Measurements from ENCODE around the gene CEP20. TPM values are rescaled to one million over a fixed set of nuclear protein-coding genes. Genes with fewer than 3 reads are reported as not detected.

CEP20 gene
- total and polyA plus RNA-seq, 2 of the 8 experiments (the other 6 are each of a cell fraction or from before 2014, with no cell fraction given) = 16.2 to 49.0 TPM

DNA sequence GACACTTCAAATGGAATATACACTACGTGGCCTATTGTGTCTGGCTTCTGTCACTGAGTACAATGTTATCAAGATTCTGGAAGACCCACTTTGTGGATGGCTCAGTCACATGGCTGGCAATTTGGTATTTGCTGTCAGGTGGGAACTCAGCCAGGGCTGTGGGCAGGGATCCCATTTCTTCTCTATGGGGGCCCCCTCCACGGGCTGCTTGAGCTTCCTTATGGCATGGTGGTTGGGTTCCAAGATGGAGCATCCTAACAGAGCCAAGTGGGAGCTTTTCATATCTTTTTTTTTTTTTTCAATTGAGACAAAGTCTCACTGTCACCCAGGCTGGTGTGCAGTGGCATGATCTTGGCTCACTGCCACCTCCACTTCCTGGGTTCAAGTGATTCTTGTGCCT lies 18.0 kb upstream of the CEP20 start:
- Histone ChIP-seq H4K5ac (ENCODE audit: insufficient read length, low read depth, low read length) (no peak overlapping the region), H3K4me3 (ENCODE audit: extremely low read depth in 1 of 4, insufficient read depth in 2 of 4, low read depth in 3 of 4, low read length in 4 of 4) (no peak overlapping the region), H2AK5ac (ENCODE audit: low read depth, low read length) (no peak overlapping the region), H2BK15ac (ENCODE audit: low read length) (no peak overlapping the region), H3K4ac (replicated peaks; ENCODE audit: insufficient read length, low read depth, low read length) (no peak overlapping the region), H3K14ac (ENCODE audit: insufficient read length) (no peak overlapping the region), H3K27ac (ENCODE audit: low read depth, low read length) (no peak overlapping the region), H2BK12ac (ENCODE audit: low read depth, low read length) (no peak overlapping the region), H4K20me1 (replicated peaks in 1 of 2; ENCODE audit: control insufficient read depth in 1 of 2, insufficient read depth in 2 of 2, low read length in 2 of 2) (no peaks in the 10 kb centered on the region), H3K23ac (ENCODE audit: insufficient read length) (no peak overlapping the region), H3K4me2 (ENCODE audit: insufficient read depth in 1 of 2, low read depth in 2 of 2, low read length in 2 of 2) (no peak overlapping the region), H3K9me3 (ENCODE audit: insufficient read depth in 2 of 2, low read depth in 1 of 2, low read length in 1 of 2) (no peaks in the 10 kb centered on the region), H2BK5ac (ENCODE audit: low read depth, low read length) (no peak overlapping the region), H3K56ac (replicated peaks; ENCODE audit: insufficient read length, low read depth, low read length) (no peak overlapping the region), H3K4me1 (replicated peaks in 1 of 4; ENCODE audit: control insufficient read depth in 3 of 4, insufficient read depth in 4 of 4, low read length in 3 of 4) (peaks cover 0 to 4% (median 1%) of the 10 kb centered on the region in 4 experiments; a peak in 2 of 7 replicates), H3K36me3 (ENCODE audit: control insufficient read depth in 2 of 4, insufficient read depth in 4 of 4, low read length in 3 of 4) (no peaks in the 10 kb centered on the region), H2AFZ (ENCODE audit: low read length) (no peak overlapping the region), H3K23me2 (ENCODE audit: low read depth, low read length) (peaks cover 3% of the 10 kb centered on the region; the same call in 1 of the 2 replicates), H4K91ac (replicated peaks; ENCODE audit: insufficient read length, low read length) (no peak overlapping the region), H3K79me1 (ENCODE audit: low read depth, low read length) (no peaks in the 10 kb centered on the region), H4K8ac (ENCODE audit: extremely low read depth, insufficient read depth, low read length) (no peak overlapping the region), H2BK120ac (replicated peaks; ENCODE audit: low read depth, low read length) (no peak overlapping the region), H3K18ac (ENCODE audit: extremely low read depth, low read length) (no peak overlapping the region), H3K27me3 (replicated peaks in 1 of 4; ENCODE audit: control insufficient read depth in 3 of 4, extremely low read depth in 1 of 4, insufficient read depth in 3 of 4, low read length in 3 of 4) (no peaks in the 10 kb centered on the region), H3K79me2 (ENCODE audit: control insufficient read depth in 1 of 2, insufficient read depth in 2 of 2, low read length in 2 of 2) (no peaks in the 10 kb centered on the region), H3K9ac (replicated peaks in 1 of 4; ENCODE audit: extremely low read depth in 1 of 4, low read depth in 3 of 4, low read length in 3 of 4) (no peak overlapping the region), H2BK20ac (ENCODE audit: low read length) (no peak overlapping the region)
- DNase-seq (ENCODE audit: low read depth in 1 of 2, low spot score in 2 of 2) = no peak
- TF ChIP-seq POLR2A (IDR thresholded peaks at IDR 0.05; ENCODE audit: control extremely low read depth in 1 of 2, low read depth in 2 of 2, low read length in 2 of 2) (no peak), SP1 (IDR thresholded peaks at IDR 0.05; ENCODE audit: low read depth, low read length) (no peak), USF2 (IDR thresholded peaks at IDR 0.05; ENCODE audit: low read length) (no peak), CTBP2 (IDR thresholded peaks at IDR 0.05; ENCODE audit: borderline replicate concordance, insufficient read depth, insufficient read length, low read length) (no peak), ZNF274 (IDR thresholded peaks at IDR 0.05; ENCODE audit: borderline replicate concordance, extremely low read depth, low read length) (no peak), SRF (IDR thresholded peaks at IDR 0.05; ENCODE audit: low read depth, low read length) (no peak), TAF1 (IDR thresholded peaks at IDR 0.05; ENCODE audit: low read depth, low read length) (no peak), RXRA (IDR thresholded peaks at IDR 0.05; ENCODE audit: insufficient read depth, low read depth, low read length) (no peak), TEAD4 (IDR thresholded peaks at IDR 0.05; ENCODE audit: low read depth, low read length) (no peak), CHD1 (IDR thresholded peaks at IDR 0.05; ENCODE audit: low read depth, low read length) (no peak), CBX5 (IDR thresholded peaks at IDR 0.05; ENCODE audit: low read depth, low read length) (no peak)
- TF ChIP-seq, protein P1, sequence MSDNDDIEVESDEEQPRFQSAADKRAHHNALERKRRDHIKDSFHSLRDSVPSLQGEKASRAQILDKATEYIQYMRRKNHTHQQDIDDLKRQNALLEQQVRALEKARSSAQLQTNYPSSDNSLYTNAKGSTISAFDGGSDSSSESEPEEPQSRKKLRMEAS (IDR thresholded peaks at IDR 0.05) = no peak
- ChIA-PET POLR2A (ENCODE audit: partially characterized antibody) (no interaction called here), CTCF (ENCODE audit: partially characterized antibody) (interaction anchor here (1.5 to 1.9 kb wide), 2 partner anchors 30 to 32 kb away, joined by 4 to 5 read pairs; no protein-coding TSS in a partner anchor)
- 92% methylated on average over 2 of the region's 2 CpGs; no CpG with 5 or more reads in 1 of the 2 experiments for WGBS, 2 experiments (ENCODE audit: extremely low coverage in 1 of 2, insufficient coverage in 1 of 2, insufficient read length in 1 of 2, insufficient replicate concordance in 2 of 2, low coverage in 1 of 2, low lambda C conversion rate in 2 of 2, missing lambda C conversion rate in 1 of 2)
- no peak for FAIRE-seq
